AG09309 (cell line): ENCODE measurements around the gene SRD5A1.
A peak's percentile ranks its signal among the peaks of the same experiment; 100 is the strongest.

Source experiments
- DNase-seq: peaks from one replicate; pipeline ENCODE4 v3.0.0-alpha.2; 2010; ENCODE audit warnings: low read depth
- H3K4me3 ChIP-seq: 2 replicates; pipeline ENCODE4 v1.5.1; 2011; ENCODE audit warnings: mild to moderate bottlenecking, low read depth, low read length, moderate library complexity; ENCODE audit not compliant: control insufficient read depth
- TF ChIP-seq, protein P1 (sequence below): IDR thresholded peaks from 2 replicates; pipeline ENCODE4 v1.5.1; 2011; ENCODE audit warnings: mild to moderate bottlenecking, low read depth, low read length, inconsistent platforms; ENCODE audit not compliant: insufficient read depth, control insufficient read depth; ENCODE audit errors: missing control alignments

SRD5A1 gene, protein sequence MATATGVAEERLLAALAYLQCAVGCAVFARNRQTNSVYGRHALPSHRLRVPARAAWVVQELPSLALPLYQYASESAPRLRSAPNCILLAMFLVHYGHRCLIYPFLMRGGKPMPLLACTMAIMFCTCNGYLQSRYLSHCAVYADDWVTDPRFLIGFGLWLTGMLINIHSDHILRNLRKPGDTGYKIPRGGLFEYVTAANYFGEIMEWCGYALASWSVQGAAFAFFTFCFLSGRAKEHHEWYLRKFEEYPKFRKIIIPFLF

DNA sequence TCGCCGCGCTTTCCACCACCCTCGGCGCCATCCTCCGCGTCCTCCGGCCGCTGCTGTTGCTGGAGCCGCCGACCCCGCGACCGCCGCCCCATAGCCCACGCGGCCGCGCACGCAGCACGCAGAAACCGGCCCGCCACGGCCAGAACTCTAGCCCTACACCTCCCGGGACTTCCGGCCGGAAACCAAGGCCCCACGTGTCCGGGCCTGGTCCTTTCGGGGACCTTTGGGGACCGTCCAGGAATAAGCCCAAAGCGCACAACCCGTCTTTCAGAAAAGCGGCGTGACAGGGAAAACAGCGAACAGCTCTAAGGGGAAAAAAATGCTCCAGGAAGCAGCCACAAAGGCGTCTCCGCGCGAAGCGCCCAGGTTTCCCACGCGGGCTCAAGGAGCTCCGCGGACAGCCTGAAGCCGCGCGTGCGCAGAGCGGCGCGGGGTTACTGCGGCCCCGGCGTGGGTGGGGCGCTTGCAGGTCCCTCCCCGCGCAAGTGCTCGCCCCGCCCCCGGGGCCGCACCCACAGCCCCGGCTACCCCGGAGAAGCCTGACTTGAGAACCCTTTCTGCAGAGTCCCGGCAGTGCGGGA is at the start of gene SRD5A1, which contains the start of gene NSUN2:
SRD5A1 (plus strand) TSS at position 553 of the 581 bp plus-strand sequence. CDS start 137 bp downstream, outside the sequence.
NSUN2 (minus strand) TSS at position 157 of the 581 bp plus-strand sequence; CDS start at position 92, 65 bp downstream.
- H3K4me3 ChIP-seq = peak within 1 kb of the TSS; percentile 95
- peak; percentile 61 for DNase-seq
- TF ChIP-seq, protein P1, sequence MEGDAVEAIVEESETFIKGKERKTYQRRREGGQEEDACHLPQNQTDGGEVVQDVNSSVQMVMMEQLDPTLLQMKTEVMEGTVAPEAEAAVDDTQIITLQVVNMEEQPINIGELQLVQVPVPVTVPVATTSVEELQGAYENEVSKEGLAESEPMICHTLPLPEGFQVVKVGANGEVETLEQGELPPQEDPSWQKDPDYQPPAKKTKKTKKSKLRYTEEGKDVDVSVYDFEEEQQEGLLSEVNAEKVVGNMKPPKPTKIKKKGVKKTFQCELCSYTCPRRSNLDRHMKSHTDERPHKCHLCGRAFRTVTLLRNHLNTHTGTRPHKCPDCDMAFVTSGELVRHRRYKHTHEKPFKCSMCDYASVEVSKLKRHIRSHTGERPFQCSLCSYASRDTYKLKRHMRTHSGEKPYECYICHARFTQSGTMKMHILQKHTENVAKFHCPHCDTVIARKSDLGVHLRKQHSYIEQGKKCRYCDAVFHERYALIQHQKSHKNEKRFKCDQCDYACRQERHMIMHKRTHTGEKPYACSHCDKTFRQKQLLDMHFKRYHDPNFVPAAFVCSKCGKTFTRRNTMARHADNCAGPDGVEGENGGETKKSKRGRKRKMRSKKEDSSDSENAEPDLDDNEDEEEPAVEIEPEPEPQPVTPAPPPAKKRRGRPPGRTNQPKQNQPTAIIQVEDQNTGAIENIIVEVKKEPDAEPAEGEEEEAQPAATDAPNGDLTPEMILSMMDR = no peak

DNA sequence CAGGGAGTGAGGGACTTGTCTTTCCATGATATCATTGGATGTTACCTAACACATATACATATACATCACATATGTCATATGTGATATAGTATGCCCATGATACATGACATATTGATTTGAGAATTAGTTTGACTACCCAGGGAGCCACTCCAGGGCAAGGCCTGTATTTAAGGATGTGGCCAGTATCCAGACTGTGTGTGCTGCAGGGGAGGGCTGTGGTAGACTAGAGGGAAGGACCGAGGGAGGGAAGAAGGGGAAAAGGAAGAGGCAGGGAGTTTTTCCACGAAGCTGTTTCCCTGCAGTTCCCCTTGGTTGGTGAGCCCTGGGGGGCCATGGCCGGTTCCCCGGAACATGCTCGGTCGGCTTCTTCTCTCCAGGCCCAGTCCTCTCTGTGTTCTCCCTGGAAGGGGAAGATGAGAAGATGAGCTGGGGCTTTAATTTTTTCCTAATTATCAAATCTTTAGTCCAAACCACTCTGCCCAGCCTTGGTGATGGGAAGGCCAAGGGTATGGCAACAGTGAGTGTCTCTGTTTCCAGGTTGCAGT is 49.1 kb upstream of the SRD5A1 start:
- DNase-seq = no peak
- H3K4me3 ChIP-seq = no peak overlapping the region
- TF ChIP-seq, protein P1 = no peak

DNA sequence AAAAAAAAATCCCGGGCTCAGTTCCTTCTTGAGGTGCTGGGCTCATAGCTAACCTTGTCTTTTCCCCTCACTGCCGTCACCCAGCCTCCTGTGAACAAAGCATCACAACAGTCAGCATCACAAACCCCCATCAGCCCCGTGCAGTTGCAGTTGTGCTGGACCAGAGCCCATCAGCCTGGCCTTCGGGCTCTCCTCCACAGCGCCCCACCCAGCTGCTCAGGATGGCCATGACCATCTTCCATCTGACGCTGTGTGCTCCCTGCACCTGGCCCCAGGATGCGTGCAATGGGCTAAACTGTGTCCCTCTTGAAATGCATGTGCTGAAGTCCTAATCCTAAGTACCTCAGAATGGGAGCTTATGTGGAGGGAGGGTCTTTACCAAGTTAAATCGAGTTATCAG is 48.5 kb upstream of the SRD5A1 start:
- TF ChIP-seq, protein P1 = no peak
- H3K4me3 ChIP-seq = no peak overlapping the region
- no peak for DNase-seq

DNA sequence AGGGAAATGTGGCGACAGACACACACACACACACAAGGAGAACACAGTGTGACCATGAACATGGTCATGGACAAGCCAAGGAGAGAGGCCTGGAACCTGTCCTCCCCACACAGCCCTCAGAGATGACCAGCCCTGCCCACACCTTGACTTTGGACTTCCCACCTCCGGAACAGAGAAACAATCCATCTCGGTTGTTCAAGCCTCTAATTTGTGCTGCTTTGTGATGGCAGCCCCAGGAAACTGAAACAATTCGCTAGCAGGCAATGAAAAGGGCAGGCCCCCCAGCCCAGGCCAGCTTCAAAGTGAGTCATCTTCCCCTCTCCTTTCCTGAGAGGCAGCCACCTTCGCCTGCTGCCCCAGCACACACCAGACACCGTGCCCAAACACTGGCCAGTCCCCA is 48.1 kb upstream of the SRD5A1 start:
- no peak overlapping the region for H3K4me3 ChIP-seq
- TF ChIP-seq, protein P1 = no peak
- no peak for DNase-seq

DNA sequence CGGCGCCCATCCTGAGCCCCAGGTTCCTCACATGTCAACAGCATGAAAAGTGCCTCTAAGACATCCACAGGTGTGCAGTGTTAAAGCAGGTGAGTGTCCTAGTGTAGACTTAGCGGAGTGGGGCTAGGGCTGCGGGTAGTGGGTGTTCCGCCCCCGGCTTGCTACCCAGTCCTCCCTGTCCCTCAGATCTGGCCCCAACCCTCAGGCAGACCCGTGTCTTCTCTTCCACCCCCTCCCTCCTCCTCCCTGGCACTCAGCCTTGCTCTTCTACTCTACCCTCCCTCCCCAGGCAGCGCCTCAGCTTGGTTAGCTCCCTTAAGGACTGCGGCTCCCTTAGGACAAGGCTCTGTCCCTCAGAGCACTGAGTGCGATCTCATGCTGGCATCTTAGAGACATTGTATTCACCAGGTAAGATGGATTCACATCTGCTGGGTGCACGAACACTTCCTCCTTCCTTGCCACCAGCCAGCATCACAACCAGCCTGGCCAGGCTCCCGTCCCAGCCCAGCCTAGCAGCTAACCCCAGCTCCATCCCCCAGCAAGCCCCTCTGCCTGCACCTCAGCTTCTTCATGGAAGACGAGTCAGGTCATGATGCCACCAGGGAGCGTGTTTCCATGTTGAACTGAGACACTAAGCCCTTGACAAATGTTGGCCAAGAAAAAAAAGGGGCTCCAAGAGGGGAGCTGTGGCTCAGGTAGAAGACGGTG is 47.1 kb upstream of the SRD5A1 start:
- DNase-seq = no peak
- H3K4me3 ChIP-seq = no peak overlapping the region
- TF ChIP-seq, protein P1 = no peak

DNA sequence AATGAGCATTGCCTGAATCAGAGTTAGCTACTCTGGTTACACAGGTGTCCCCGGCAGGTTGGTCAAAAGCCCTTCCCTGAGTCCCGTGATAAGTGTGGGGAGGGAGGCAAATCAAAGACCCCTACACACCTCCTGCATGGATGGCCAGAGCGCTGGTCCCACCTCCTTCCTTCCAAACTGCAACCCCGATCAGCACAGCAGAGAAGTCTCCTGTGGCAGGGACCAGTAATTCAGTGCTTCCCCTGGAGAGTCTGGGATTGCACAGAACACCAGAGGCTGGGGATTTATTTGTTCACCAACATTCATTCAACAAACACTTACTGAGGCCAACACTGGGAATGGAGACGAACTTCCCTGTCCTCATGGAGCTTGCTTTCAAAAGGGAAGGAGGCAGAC is 46.6 kb upstream of the SRD5A1 start:
- TF ChIP-seq, protein P1 = no peak
- no peak for DNase-seq
- no peak overlapping the region for H3K4me3 ChIP-seq
